Common myeloid progenitor, CD34-positive (primary cell): ENCODE measurements around the gene FGD2.
A peak's percentile ranks its signal among the peaks of the same experiment; 100 is the strongest.

Experiments
- CTCF ChIA-PET: fragments of 350-600 bp; sonication (Branson Sonifier 250); formaldehyde crosslinking; loops from one replicate; lab custom pipeline; 2021; ENCODE audit warnings: antibody characterized with exemption; lab: Charles Lee
- POLR2A ChIA-PET: fragments of 350-600 bp; sonication (Branson Sonifier 250); formaldehyde crosslinking; loops from one replicate; lab custom pipeline; 2021; ENCODE audit warnings: antibody characterized with exemption; lab: Charles Lee
- DNase-seq, 3 donors: peaks; one replicate each; pipeline versions ENCODE4 v3.0.0 to v3.0.0-alpha.2; 2013
- H3K27ac ChIP-seq, 2 experiments: 1 replicate in 1 of 2; 2 replicates in 1 of 2; pipeline ENCODE4 v1.7.0; 2013; ENCODE audit warnings: inconsistent platforms in 2 of 2, low read length in 2 of 2, mild to moderate bottlenecking in 2 of 2, low read depth in 1 of 2, moderate library complexity in 1 of 2; ENCODE audit not compliant: severe bottlenecking in 2 of 2, insufficient read depth in 1 of 2, poor library complexity in 1 of 2
- H3K27me3 ChIP-seq, 5 experiments: replicated peaks in 2 of 5; 1 replicate in 3 of 5; 2 replicates in 2 of 5; pipeline versions ENCODE4 v1.6.1 to v1.7.0; 2013; ENCODE audit warnings: low read length in 4 of 5, mild to moderate bottlenecking in 2 of 5, moderate library complexity in 2 of 5, inconsistent platforms in 1 of 5; ENCODE audit not compliant: insufficient read depth in 5 of 5, control insufficient read depth in 4 of 5
- H3K36me3 ChIP-seq, 4 experiments: 1 replicate in 2 of 4; 2 replicates in 2 of 4; pipeline versions ENCODE4 v1.6.1 to v1.7.0; 2013; ENCODE audit warnings: low read length in 3 of 4, control low read depth in 1 of 4, mild to moderate bottlenecking in 1 of 4; ENCODE audit not compliant: control insufficient read depth in 4 of 4, insufficient read depth in 4 of 4
- H3K4me1 ChIP-seq, 4 experiments: 1 replicate in 3 of 4; 2 replicates in 1 of 4; pipeline versions ENCODE4 v1.6.1 to v1.7.1; 2013; ENCODE audit warnings: low read length in 3 of 4, mild to moderate bottlenecking in 3 of 4, control low read depth in 1 of 4, inconsistent platforms in 1 of 4, moderate library complexity in 1 of 4; ENCODE audit not compliant: control insufficient read depth in 4 of 4, insufficient read depth in 4 of 4; ENCODE audit errors: control extremely low read depth in 1 of 4
- H3K4me3 ChIP-seq, 7 experiments: 1 replicate in 4 of 7; 2 replicates in 3 of 7; pipeline versions ENCODE4 v1.5.1 to v1.7.0; 2013; ENCODE audit warnings: mild to moderate bottlenecking in 7 of 7, low read length in 6 of 7, moderate library complexity in 6 of 7, inconsistent platforms in 2 of 7, low read depth in 2 of 7, control low read depth in 1 of 7; ENCODE audit not compliant: insufficient read depth in 4 of 7, control insufficient read depth in 1 of 7; ENCODE audit errors: extremely low read depth in 1 of 7
- H3K9me3 ChIP-seq, 5 experiments: 1 replicate in 4 of 5; 2 replicates in 1 of 5; pipeline versions ENCODE4 v1.6.1 to v1.7.1; 2013; ENCODE audit warnings: low read length in 4 of 5, mild to moderate bottlenecking in 2 of 5, inconsistent platforms in 1 of 5, low read depth in 1 of 5, moderate library complexity in 1 of 5; ENCODE audit not compliant: control insufficient read depth in 4 of 5, insufficient read depth in 2 of 5; ENCODE audit errors: control extremely low read depth in 1 of 5
- WGBS: methylation state at CpG from one replicate; pipeline ENCODE4 v1.1.5; 2013; ENCODE audit not compliant: insufficient coverage; 5-methylcytosine and 5-hydroxymethylcytosine counted together

Gene FGD2

GRCh38 chr6:37048403-37048850 lies 43.0 kb downstream of the FGD2 start:
- Histone ChIP-seq H3K27ac (peak overlapping the region in 1 of 2 experiments; percentile 86), H3K36me3 (no peaks in the 10 kb centered on the region), H3K27me3 (no peaks in the 10 kb centered on the region), H3K4me3 (peak overlapping the region in 1 of 7 experiments; percentile 5), H3K9me3 (no peaks in the 10 kb centered on the region), H3K4me1 (peaks cover 14 to 71% (median 52%) of the 10 kb centered on the region in 4 experiments)
- POLR2A ChIA-PET = interaction anchor here (0.6 to 1.4 kb wide), 3 partner anchors 20 to 1766 kb away, joined by 3 to 7 read pairs (median 3); no protein-coding TSS in a partner anchor
- no peak for DNase-seq
- WGBS = 9% methylated on average over 1 of the region's 3 CpGs
- CTCF ChIA-PET = interaction anchor here (0.6 to 30.8 kb wide), 5 partner anchors 11 to 161 kb away, joined by 3 to 474 read pairs (median 85); partner anchors contain the start of gene PIM1

GRCh38 chr6:37048851-37049757 lies 43.6 kb downstream of the FGD2 start:
- H3K27me3 ChIP-seq = no peaks in the 10 kb centered on the region
- no peaks in the 10 kb centered on the region for H3K9me3 ChIP-seq
- CTCF ChIA-PET = interaction anchor here (0.6 to 30.8 kb wide), 6 partner anchors 11 to 160 kb away, joined by 3 to 474 read pairs (median 46); partner anchors contain the start of gene PIM1
- H3K4me1 ChIP-seq = peaks cover 14 to 71% (median 52%) of the 10 kb centered on the region in 4 experiments
- 80% methylated on average over 15 of the region's 19 CpGs for WGBS
- POLR2A ChIA-PET = interaction anchor here (0.6 to 4.1 kb wide), 4 partner anchors 20 to 1767 kb away, joined by 3 to 35 read pairs (median 5); partner anchors contain the start of gene PIM1
- peak overlapping the region in 2 of 7 experiments; percentile 23 to 24 for H3K4me3 ChIP-seq
- H3K36me3 ChIP-seq = no peaks in the 10 kb centered on the region
- DNase-seq = peak; percentile 70 to 92 (median 89)
- H3K27ac ChIP-seq = peak overlapping the region in 1 of 2 experiments; percentile 86

DNA sequence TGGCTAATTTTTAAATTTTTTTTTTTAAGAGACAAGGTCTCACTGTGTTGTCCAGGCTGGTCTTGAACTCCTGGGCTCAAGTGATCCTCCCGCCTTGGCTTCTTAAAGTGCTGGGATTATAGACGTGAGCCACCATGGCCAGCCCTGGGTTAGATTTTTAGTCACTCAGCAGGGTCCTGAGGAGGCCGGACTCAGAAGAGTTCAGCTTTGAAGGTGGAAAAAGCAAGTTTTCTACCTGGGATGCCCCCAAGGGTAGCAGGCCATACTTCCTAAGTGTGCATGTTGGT lies 44.2 kb downstream of the FGD2 start:
- Histone ChIP-seq H3K4me3 (peak overlapping the region in 2 of 7 experiments; percentile 28 to 58), H3K36me3 (no peaks in the 10 kb centered on the region)
- WGBS = 93% methylated on average over 3 of the region's 3 CpGs

GRCh38 chr6:37050045-37050853 lies 44.8 kb downstream of the FGD2 start:
- Histone ChIP-seq H3K4me3 (peak overlapping the region in 5 of 7 experiments; percentile 4 to 58 (median 29)), H3K9me3 (no peaks in the 10 kb centered on the region), H3K4me1 (peaks cover 14 to 76% (median 53%) of the 10 kb centered on the region in 4 experiments), H3K27me3 (no peaks in the 10 kb centered on the region), H3K27ac (peak overlapping the region in 1 of 2 experiments; percentile 86), H3K36me3 (no peaks in the 10 kb centered on the region)
- WGBS = 5% methylated on average over 20 of the region's 24 CpGs
- ChIA-PET POLR2A (interaction anchor here (0.6 to 4.1 kb wide), 5 partner anchors 21 to 360 kb away, joined by 3 to 35 read pairs (median 3); partner anchors contain the start of gene PIM1), CTCF (interaction anchor here (0.5 to 30.8 kb wide), 17 partner anchors 8 to 283 kb away, joined by 3 to 474 read pairs (median 5); partner anchors contain the start of gene PIM1)
- peak; percentile 88 to 97 (median 97) for DNase-seq

More for the DNA sequence above, 44.2 kb downstream of the FGD2 start:
- peak overlapping the region in 1 of 2 experiments; percentile 86 for H3K27ac ChIP-seq
- ChIA-PET POLR2A (interaction anchor here (1.4 to 4.1 kb wide), 2 partner anchors 21 to 121 kb away, joined by 7 to 35 read pairs; partner anchors contain the start of gene PIM1), CTCF (interaction anchor here (0.6 to 30.8 kb wide), 5 partner anchors 24 to 165 kb away, joined by 3 to 474 read pairs (median 85); partner anchors contain the start of gene PIM1)
- no peaks in the 10 kb centered on the region for H3K9me3 ChIP-seq
- no peaks in the 10 kb centered on the region for H3K27me3 ChIP-seq
- DNase-seq = no peak
- peaks cover 14 to 71% (median 52%) of the 10 kb centered on the region in 4 experiments for H3K4me1 ChIP-seq

DNA sequence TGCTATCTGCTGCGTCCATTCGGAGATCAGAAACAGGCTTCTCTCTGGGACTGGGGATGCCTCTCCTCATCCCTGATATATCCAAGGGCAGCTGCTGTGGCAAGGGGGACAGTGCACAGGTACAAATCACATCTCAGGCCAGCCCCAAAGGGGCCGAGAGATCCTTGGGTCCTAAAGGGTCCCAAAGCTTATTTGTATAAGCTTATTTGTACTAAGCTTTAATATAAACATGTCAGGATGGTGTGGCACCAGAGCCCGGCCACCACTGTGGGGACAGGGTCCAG lies 45.3 kb downstream of the FGD2 start:
- Histone ChIP-seq H3K4me3 (peak overlapping the region in 3 of 7 experiments; percentile 29 to 58 (median 52)), H3K9me3 (no peaks in the 10 kb centered on the region), H3K27ac (peak overlapping the region in 1 of 2 experiments; percentile 86), H3K4me1 (peaks cover 14 to 78% (median 53%) of the 10 kb centered on the region in 4 experiments), H3K27me3 (no peaks in the 10 kb centered on the region), H3K36me3 (no peaks in the 10 kb centered on the region)
- no peak for DNase-seq
- 69% methylated on average over 4 of the region's 4 CpGs for WGBS
- ChIA-PET POLR2A (interaction anchor here (0.6 to 4.1 kb wide), 5 partner anchors 21 to 360 kb away, joined by 3 to 35 read pairs (median 3); partner anchors contain the start of gene PIM1), CTCF (interaction anchor here (0.5 to 30.8 kb wide), 17 partner anchors 9 to 283 kb away, joined by 3 to 474 read pairs (median 5); partner anchors contain the start of gene PIM1)
